ENCODE measurements around the gene PXT1. TPM values are rescaled to one million over a fixed set of nuclear protein-coding genes. Genes with fewer than 3 reads are reported as not detected.

Gene PXT1
- total RNA-seq, 1 donor from 2014 or later = not detected

- Histone ChIP-seq H3K4me1 (peaks cover 4% of the 10 kb centered on the region), H3K27ac (no peak overlapping the region), H3K27me3 (no peaks in the 10 kb centered on the region), H3K9me3 (no peaks in the 10 kb centered on the region), H3K4me3 (no peak overlapping the region), H3K36me3 (no peaks in the 10 kb centered on the region)
- DNase-seq (ENCODE audit: extremely low spot score in 2 of 2) = no peak
- TF ChIP-seq CTCF (IDR thresholded peaks at IDR 0.05) (no peak), POLR2AphosphoS5 (IDR thresholded peaks at IDR 0.05; ENCODE audit: insufficient read depth in 1 of 2, low read depth in 1 of 2) (no peak)
- intact Hi-C loops (cut with DNase I) = no loop called here
These were observed 71.4 kb downstream of the PXT1 start for GRCh38 chr6:36371211-36371610.

GRCh38 chr6:36370638-36371037 is 72.0 kb downstream of the PXT1 start:
- peaks cover 4% of the 10 kb centered on the region for H3K4me1 ChIP-seq
- H3K27ac ChIP-seq = no peak overlapping the region
- H3K4me3 ChIP-seq = no peak overlapping the region
- no peaks in the 10 kb centered on the region for H3K27me3 ChIP-seq
- no peak for DNase-seq (ENCODE audit: extremely low spot score in 2 of 2)
- intact Hi-C loops (cut with DNase I) = no loop called here
- TF ChIP-seq POLR2A (IDR thresholded peaks at IDR 0.05) (no peak), CTCF (IDR thresholded peaks at IDR 0.05) (no peak), POLR2AphosphoS5 (IDR thresholded peaks at IDR 0.05; ENCODE audit: insufficient read depth in 1 of 2, low read depth in 1 of 2) (no peak)
- H3K9me3 ChIP-seq = no peaks in the 10 kb centered on the region
- no peaks in the 10 kb centered on the region for H3K36me3 ChIP-seq

DNA sequence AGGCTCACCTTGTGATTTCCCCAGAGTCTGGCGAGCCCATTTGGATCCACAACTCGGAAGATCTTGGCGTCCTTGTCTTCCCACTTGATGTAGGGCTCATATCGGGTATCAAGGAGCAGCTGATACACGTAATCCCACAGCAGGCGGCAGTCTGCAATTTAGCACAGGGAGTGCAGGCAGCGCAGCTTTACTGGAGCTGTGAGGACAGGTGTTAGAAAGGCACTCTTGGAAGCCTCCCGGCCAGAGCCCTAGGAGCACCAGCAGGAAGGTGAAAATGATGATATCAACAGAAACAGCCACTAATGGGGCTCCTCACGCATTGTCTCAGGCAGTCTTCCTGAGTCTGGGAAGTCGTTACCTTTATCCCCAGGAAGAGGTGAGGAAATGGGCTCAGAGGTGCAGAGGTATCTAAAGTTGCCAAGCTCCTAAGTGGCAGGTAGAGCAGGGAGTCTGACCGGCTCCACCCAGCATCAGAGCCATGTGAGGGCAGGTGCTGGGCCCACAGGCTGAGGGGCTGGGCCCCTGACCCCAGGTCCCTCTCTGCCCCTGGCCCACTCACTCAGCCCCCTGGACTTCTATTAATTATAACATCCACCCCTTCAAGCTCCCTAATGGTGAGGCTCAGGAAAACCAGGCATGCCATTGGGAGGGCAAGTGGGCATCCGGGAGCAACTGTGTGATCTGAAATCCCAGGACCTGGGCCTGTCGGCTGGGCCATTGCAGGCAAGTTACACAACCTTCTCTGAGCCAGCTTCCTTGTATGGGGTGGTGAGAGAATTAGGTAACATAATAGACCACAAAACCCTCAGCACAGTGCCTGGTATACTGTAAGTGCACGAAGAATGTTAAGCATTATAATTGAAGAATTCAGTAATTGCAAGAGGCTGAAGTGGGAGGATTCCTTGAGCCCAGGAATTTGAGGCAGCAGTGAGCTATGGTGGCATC is 73.5 kb downstream of the PXT1 start:
- no peaks in the 10 kb centered on the region for H3K27me3 ChIP-seq
- no peak for TF ChIP-seq POLR2A (IDR thresholded peaks at IDR 0.05)
- TF ChIP-seq POLR2AphosphoS5 (IDR thresholded peaks at IDR 0.05; ENCODE audit: insufficient read depth in 1 of 2, low read depth in 1 of 2) = no peak
- H3K9me3 ChIP-seq = no peaks in the 10 kb centered on the region
- intact Hi-C loops (cut with DNase I) = no loop called here
- no peaks in the 10 kb centered on the region for H3K4me1 ChIP-seq
- no peak overlapping the region for H3K4me3 ChIP-seq
- H3K36me3 ChIP-seq = no peaks in the 10 kb centered on the region
- no peak overlapping the region for H3K27ac ChIP-seq
- DNase-seq (ENCODE audit: extremely low spot score in 2 of 2) = no peak

GRCh38 chr6:36368421-36368820 is 74.2 kb downstream of the PXT1 start:
- Histone ChIP-seq H3K36me3 (no peaks in the 10 kb centered on the region), H3K4me1 (no peaks in the 10 kb centered on the region), H3K9me3 (no peaks in the 10 kb centered on the region), H3K27me3 (no peaks in the 10 kb centered on the region), H3K4me3 (no peak overlapping the region), H3K27ac (no peak overlapping the region)
- intact Hi-C loops (cut with DNase I) = no loop called here
- DNase-seq (ENCODE audit: extremely low spot score in 2 of 2) = no peak
- TF ChIP-seq CTCF (IDR thresholded peaks at IDR 0.05) = no peak
- TF ChIP-seq POLR2AphosphoS5 (IDR thresholded peaks at IDR 0.05; ENCODE audit: insufficient read depth in 1 of 2, low read depth in 1 of 2) = no peak
- TF ChIP-seq POLR2A (IDR thresholded peaks at IDR 0.05) = no peak

- intact Hi-C loops (cut with DNase I) = no loop called here
- TF ChIP-seq POLR2AphosphoS5 (IDR thresholded peaks at IDR 0.05; ENCODE audit: insufficient read depth in 1 of 2, low read depth in 1 of 2) (no peak), POLR2A (IDR thresholded peaks at IDR 0.05) (no peak), CTCF (IDR thresholded peaks at IDR 0.05) (no peak)
- no peak for DNase-seq (ENCODE audit: extremely low spot score in 2 of 2)
- no peaks in the 10 kb centered on the region for H3K4me1 ChIP-seq
- H3K36me3 ChIP-seq = no peaks in the 10 kb centered on the region
- H3K4me3 ChIP-seq = no peak overlapping the region
- no peaks in the 10 kb centered on the region for H3K9me3 ChIP-seq
- no peak overlapping the region for H3K27ac ChIP-seq
- H3K27me3 ChIP-seq = no peaks in the 10 kb centered on the region
These were observed 74.9 kb downstream of the PXT1 start for GRCh38 chr6:36367743-36368142.

All from vagina (tissue), 2 donors.